HUES6 (cell line): ENCODE results near the gene INHBE.
"Not testable (repeated sequence)": the region's sequence is repeated elsewhere in the genome, so short reads cannot be mapped to it uniquely, and the experiment has no call there.

Experiments used
- H3K27ac ChIP-seq: 2 replicates; pipeline ENCODE4 v1.7.0; 2013; ENCODE audit warnings: low read depth, mild to moderate bottlenecking, low read length, inconsistent platforms
- H3K27me3 ChIP-seq: 2 replicates; pipeline ENCODE4 v1.6.1; 2013; ENCODE audit warnings: low read length; ENCODE audit not compliant: control insufficient read depth, insufficient read depth
- H3K36me3 ChIP-seq: 2 replicates; pipeline ENCODE4 v1.6.1; 2013; ENCODE audit warnings: low read length; ENCODE audit not compliant: control insufficient read depth, insufficient read depth
- H3K4me1 ChIP-seq: 2 replicates; pipeline ENCODE4 v1.6.1; 2013; ENCODE audit warnings: low read length; ENCODE audit not compliant: control insufficient read depth, insufficient read depth
- H3K4me3 ChIP-seq: 2 replicates; pipeline ENCODE4 v1.5.1; 2013; ENCODE audit warnings: low read depth, low read length
- H3K9ac ChIP-seq: one replicate; pipeline ENCODE4 v1.6.1; 2013; ENCODE audit warnings: mild to moderate bottlenecking, low read length
- H3K9me3 ChIP-seq: 2 replicates; pipeline ENCODE4 v1.6.1; 2013; ENCODE audit warnings: low read depth, low read length; ENCODE audit not compliant: control insufficient read depth, insufficient read depth

Gene INHBE

GRCh38 chr12:57506541-57506940 lies 51.4 kb downstream of the INHBE start:
- not testable (repeated sequence) for H3K4me3 ChIP-seq, H3K9ac ChIP-seq, H3K4me1 ChIP-seq, H3K27me3 ChIP-seq, H3K27ac ChIP-seq, H3K9me3 ChIP-seq
- peaks cover 82% of the 10 kb centered on the region for H3K36me3 ChIP-seq
